Inflammatory macrophage treated with lipopolysaccharide for 1 hour (primary cell): ENCODE measurements around the gene NTRK3.

Source experiments
- DNase-seq, 2 donors: peaks; one replicate each; pipeline ENCODE4 v3.0.0-alpha.2; 2020 to 2022

NTRK3 gene

DNA sequence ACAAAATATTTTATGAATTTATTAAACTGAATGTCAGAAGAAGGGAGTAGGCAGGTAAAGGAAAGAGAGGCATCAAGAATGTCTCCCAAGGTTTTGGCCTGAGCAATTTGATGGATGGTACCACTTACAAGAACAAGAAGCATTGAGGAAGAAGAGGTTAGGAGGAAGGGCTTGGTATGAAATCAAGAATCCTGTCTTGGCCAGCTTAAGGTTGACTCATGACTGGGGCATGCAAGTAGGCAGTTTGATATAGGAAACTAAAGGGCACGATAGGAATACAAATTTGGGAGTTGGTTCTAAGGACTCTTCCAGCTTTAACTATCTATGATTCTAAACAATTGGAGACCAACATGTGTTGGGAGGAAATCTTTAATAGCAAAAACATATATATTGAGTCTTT, 79.1 kb downstream of the NTRK3 start:
- DNase-seq: no peak

- no peak for DNase-seq
Measured at GRCh38 chr15:88174571-88174970, 82.0 kb downstream of the NTRK3 start.

GRCh38 chr15:88166082-88166993, 90.2 kb downstream of the NTRK3 start:
- no peak for DNase-seq

DNA sequence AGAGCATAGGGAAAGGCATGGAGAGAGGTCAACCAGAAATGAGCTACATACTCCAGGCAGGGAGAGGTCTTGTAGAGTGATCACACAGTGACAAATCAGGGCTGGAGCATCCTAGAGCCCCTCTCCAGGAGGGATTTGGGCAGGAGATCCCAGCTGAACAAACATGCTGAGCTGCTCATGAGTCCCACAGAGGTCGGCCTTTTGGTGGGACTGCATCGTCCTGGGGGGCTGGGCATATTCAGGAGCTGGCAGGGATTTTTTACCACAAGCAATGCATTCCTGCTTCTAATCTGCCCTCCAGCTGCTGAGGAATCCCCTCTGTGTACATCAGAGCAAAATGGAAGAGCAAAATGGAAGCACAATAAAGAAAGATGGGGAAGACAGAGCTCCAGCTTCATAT, 94.9 kb downstream of the NTRK3 start:
- no peak for DNase-seq

DNA sequence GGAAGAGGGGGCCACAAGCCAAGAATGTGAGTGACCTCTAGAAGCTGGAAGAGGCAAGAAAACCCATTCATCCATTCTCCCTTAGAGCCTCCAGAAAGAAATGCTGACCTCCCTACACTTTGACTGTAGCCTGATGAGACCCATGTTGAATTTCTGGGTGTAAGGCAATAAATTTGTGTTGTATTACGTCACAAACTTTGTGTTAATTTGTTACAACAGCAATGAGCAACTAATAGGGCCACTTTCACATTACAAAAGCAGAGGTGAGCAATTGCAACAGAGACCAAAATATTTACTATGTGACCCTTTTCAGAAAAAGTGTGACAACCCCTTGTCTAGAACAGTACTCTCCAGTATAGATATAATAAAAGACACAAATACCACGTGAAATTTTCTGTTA, 101.2 kb downstream of the NTRK3 start:
- no peak for DNase-seq

- DNase-seq: no peak
Measured at GRCh38 chr15:88152672-88153071, 103.9 kb downstream of the NTRK3 start.

- DNase-seq: no peak
Measured at GRCh38 chr15:88147760-88148159, 108.8 kb downstream of the NTRK3 start.

GRCh38 chr15:88144921-88145653, 111.5 kb downstream of the NTRK3 start:
- DNase-seq: no peak

GRCh38 chr15:88142121-88142520, 114.4 kb downstream of the NTRK3 start:
- DNase-seq: no peak

- DNase-seq: no peak
Measured at GRCh38 chr15:88141269-88141889, 115.2 kb downstream of the NTRK3 start.

GRCh38 chr15:88140398-88140797, 116.1 kb downstream of the NTRK3 start:
- DNase-seq: no peak

DNA sequence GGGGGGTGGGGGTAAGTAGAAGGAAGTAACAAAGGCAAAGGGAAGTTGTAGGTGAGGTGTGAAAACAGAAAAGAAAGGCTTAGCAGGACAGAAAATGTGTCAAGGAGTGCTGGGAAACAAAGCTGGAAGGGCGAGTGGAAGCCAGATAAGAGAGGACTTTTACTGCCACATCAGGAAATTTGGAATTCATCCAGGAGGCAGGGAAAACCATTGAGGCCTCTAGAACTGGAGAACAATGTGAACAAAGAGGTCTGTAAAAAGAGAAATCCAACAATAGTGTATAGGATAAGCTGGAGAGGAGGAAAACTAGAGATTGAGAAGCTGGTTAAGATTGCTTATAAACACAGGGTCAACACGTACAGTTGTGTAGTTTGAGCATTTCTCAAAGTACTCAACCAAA, 116.6 kb downstream of the NTRK3 start:
- no peak for DNase-seq

DNA sequence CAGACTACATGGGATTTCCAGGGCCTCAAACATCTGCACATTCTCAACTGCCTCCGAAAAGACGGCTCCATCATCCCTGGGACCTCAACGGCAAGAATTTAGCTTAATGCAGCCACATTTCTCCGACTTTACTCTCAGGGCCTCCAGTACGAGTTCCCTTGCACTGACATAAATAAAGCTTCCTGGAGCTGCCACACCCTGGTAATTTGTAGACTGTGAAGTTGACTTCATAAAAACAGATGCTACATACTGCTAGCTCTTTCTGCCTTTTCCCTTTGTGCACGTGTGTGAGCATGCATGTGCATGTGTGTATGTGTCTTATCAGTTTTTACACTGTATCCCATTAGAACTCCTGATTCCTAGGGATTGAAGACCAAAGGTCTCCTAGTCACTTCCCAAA, 122.7 kb downstream of the NTRK3 start:
- DNase-seq: no peak

DNA sequence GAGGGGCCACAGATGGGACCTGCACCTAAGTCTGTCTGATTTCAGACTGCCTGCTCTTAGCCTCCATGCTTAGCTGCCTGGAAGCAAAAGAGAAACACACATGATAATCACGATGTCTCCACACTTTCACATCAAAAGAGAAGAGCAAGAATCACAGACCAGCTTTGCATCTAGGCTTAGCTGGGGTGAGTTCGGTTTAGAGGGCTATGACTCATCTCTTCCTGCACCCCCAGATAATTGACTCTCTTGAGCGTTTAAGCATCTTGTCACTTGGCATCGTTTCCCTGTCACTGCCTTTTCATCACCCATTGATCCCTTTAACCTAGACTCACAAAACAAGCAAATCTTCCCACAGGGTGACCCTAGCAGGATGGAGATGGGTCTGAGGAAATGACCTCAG, 124.0 kb downstream of the NTRK3 start:
- no peak for DNase-seq

- DNase-seq: no peak
Measured at GRCh38 chr15:88131937-88132336, 124.6 kb downstream of the NTRK3 start.

- no peak for DNase-seq
Measured at GRCh38 chr15:88127432-88127790, 129.1 kb downstream of the NTRK3 start.

GRCh38 chr15:88126695-88127431, 129.7 kb downstream of the NTRK3 start:
- DNase-seq: no peak

DNA sequence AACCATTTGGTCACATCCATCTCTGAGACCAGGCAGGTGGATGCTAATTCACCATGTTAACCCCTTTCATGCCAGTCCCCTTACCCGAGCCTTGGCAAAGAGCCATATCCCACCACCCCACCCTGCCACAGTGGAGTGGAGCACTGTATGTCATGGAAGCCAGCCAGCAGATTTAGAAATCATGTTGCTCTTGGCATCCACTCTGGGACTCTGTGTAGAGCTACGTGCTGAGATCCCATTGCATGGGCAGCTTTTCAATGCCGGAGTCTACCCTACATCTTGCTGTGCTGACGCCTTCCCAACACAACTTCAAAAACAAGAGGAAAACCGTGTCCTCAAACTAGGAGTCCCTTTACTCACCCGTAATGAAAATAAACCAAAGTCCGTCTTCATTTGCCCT, 131.0 kb downstream of the NTRK3 start:
- DNase-seq: no peak

GRCh38 chr15:88124199-88124598, 132.3 kb downstream of the NTRK3 start:
- DNase-seq: no peak

DNA sequence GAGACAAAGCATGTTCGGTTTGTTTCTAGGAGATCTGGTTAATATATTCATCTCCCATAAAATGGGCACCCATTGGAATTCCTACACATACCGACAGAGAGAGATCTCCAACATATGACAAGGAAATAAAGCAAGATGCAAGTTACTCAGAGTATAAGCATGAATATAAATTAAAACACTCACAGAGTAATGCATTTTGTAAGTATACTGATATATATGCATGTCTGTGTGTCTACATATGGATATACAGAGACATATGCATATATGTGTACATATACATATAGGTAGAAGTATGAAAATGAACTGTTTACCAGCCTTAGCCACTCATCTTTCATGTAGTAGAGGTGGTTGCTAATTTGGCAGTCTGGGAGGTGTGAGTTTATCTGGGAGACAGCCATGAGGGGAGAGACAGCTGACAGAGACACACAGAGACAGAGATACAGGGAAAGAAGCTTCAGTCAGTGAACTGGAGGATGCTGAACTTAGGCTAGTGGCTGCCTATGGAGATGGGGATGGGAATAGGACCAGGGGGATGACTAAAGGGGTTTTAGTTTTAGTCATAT, 134.5 kb downstream of the NTRK3 start:
- no peak for DNase-seq

DNA sequence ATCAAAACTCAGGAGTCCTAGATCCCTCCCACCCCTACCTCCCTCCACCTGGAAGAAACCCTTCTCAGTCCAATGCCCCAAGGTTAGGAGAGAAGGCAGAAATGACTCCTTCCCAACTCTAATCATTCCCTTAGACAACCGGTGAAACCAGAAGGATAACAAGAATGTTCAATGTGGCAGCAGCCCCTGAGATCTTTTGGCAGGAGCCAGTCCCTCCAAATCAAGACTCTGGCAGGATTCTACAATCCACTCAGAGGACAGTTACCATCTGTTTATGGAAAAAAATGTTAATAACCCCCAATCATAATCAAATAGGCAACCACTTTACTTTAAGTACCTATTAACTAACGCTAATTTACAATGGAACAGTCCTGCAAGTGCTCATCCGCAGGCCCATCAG, 136.5 kb downstream of the NTRK3 start:
- DNase-seq: no peak

DNA sequence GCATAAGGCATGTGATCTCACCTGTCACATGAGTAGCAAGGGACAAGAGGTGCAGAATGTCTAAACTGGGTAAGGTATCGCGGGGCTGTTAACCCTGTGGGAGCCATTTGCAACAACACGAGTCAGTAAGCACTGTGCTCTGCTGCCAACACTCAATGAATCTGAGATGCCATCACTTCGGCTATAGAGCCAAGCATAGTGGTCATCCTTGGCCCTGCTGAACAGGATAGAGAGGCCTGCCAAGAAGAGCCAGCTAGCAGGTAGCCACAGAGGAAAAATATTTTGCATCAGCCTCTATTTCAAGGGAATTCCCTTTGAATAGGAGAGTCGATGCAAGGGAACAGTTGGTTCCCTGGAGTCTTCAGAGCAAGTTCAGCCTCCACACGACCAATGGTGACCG, 137.8 kb downstream of the NTRK3 start:
- no peak for DNase-seq

DNA sequence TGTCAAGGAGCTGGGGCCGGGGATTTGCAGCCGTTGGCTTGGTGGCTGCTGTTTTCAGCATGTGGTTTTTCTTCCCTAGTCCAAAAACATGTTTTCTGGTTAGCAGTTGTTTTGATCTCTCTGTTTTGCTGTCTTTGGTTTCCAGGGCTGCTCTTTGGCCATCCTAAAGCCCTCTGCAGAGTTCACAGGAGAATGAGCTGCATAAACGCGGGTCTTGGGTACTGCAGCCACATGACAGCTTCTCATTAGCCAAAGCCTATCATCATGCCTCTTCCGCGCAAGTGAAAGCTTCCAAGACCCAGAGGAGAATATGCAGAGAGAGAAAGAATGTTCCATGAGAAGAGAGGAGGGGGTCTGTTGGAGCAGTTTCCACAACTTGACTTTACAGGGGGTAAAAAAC, 138.5 kb downstream of the NTRK3 start:
- no peak for DNase-seq
